Heart left ventricle (tissue), 13 donors: ENCODE measurements around the gene LIMD2.

ENCODE experiments used
- POLR2A ChIP-seq, 2 donors: fragments of 450-650 bp; IDR thresholded peaks; one replicate each; pipeline ENCODE4 v1.6.1; 2017; ENCODE audit warnings: antibody characterized with exemption in 2 of 2, mild to moderate bottlenecking in 2 of 2, moderate library complexity in 2 of 2
- TF ChIP-seq, protein P1 (sequence below), 12 donors: fragments of 200-600 bp; sonication (generic) in 4 of 12; IDR thresholded peaks; one replicate each; pipeline versions ENCODE4 v1.5.0 to v1.8.0; 2018 to 2022; ENCODE audit warnings: antibody characterized with exemption in 12 of 12, mild to moderate bottlenecking in 5 of 12
- donor health status: ischemic (EF 13 %, LVEDD 7.1; RV severe dilation, severe dysfunction).
- donor health status: DM: no; HTN: yes; CAD: no.
- donor health status: DM: no; HTN: no; CAD: no.
- donor health status: ischemic (EF 25% LVEDD 6.9; RV normal size, moderate dysfunction).
- donor health status: ischemic (EF 25% LVEDD 5.7; RV mildly dilated, moderate dysfunction).
- donor health status: ischemic (EF 35%, LVEDD 5.7; RV mildly dilated, moderate dysfunction).
- donor health status: nonischemic (EF 11% LVEDD 7.7; RV severe dilation, severe dysfunction).
- donor health status: DM: yes; HTN: yes; CAD: no.
- donor health status: PGD.
- donor health status: ischemic (EF 29% LVEDD 5.4; RV normal size, mild dysfunction).
- donor health status: nonischemic (EF 23%, LVEDD 6.1; RV moderate dilation, normal function).

DNA sequence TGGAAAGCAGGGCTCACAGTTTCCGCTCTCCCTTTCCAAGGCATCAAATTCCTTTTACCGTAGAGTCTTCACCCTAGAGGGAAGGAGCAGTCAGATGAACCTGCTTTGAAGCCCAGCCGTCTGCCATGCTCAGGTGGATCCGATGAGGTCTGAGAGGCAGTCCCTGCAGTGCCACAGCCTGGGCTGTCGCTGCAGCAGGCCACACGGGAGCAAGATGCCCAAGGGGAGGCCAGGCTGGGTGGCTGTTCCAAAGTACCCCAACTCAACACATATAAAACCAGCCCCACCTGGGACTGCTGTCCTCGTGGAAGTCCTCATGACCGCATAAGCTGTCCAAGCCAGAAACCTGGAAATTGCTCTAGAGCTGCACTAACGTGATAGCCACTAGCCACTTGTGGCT lies 4.9 kb upstream of the LIMD2 start:
- TF ChIP-seq, protein P1, sequence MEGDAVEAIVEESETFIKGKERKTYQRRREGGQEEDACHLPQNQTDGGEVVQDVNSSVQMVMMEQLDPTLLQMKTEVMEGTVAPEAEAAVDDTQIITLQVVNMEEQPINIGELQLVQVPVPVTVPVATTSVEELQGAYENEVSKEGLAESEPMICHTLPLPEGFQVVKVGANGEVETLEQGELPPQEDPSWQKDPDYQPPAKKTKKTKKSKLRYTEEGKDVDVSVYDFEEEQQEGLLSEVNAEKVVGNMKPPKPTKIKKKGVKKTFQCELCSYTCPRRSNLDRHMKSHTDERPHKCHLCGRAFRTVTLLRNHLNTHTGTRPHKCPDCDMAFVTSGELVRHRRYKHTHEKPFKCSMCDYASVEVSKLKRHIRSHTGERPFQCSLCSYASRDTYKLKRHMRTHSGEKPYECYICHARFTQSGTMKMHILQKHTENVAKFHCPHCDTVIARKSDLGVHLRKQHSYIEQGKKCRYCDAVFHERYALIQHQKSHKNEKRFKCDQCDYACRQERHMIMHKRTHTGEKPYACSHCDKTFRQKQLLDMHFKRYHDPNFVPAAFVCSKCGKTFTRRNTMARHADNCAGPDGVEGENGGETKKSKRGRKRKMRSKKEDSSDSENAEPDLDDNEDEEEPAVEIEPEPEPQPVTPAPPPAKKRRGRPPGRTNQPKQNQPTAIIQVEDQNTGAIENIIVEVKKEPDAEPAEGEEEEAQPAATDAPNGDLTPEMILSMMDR (IDR thresholded peaks at IDR 0.05): no peak
- TF ChIP-seq POLR2A (IDR thresholded peaks at IDR 0.05): no peak
